PC-9 (cell line): Measurements from ENCODE around the gene CYBA.

ENCODE experiments used
- EZH2 ChIP-seq: fragments of 200-600 bp; sonication (generic); IDR thresholded peaks from 2 replicates; pipeline ENCODE4 v1.8.0; 2017; ENCODE audit warnings: antibody characterized with exemption, low read depth
- TF ChIP-seq, protein P1 (sequence below): fragments of 200-600 bp; sonication (generic); conservative IDR thresholded peaks from 2 replicates; pipeline ENCODE4 v1.6.1; 2017; ENCODE audit warnings: mixed run types, antibody characterized with exemption, mild to moderate bottlenecking, moderate library complexity

DNA sequence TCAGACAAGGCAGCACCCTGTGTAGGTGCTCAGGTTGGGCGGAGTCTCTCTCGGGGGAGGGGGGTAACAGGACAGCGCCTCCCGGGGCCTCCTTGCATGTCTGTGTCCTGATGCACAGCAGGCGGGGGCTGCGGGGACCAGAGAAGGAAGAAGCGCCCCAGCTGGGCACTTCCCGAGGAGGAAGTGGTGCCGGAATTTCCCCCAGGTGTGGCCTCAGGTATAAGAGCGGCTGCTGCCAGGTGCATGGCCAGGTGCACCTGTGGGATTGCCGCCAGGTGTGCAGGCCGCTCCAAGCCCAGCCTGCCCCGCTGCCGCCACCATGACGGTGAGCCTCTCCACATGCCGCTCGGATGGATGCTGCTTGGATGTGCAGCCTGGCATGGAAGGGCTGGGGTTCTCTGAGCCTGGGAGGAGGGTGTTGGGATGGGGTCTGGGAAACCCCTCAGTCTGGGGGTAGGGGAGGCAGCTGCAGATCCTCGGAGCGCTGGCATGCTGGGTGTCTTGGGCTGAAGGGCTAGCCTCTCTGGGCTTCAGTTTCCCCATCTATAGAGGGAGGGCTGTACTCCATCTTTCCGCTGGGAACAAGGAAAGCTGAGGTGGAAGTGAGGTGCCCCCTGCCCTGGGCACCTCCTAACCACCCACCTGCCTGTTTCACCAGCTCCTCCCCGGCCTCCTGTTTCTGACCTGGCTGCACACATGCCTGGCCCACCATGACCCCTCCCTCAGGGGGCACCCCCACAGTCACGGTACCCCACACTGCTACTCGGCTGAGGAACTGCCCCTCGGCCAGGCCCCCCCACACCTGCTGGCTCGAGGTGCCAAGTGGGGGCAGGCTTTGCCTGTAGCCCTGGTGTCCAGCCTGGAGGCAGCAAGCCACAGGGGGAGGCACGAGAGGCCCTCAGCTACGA, 12.3 kb downstream of the CYBA start, which contains the start of gene IL17C:
- TF ChIP-seq, protein P1, sequence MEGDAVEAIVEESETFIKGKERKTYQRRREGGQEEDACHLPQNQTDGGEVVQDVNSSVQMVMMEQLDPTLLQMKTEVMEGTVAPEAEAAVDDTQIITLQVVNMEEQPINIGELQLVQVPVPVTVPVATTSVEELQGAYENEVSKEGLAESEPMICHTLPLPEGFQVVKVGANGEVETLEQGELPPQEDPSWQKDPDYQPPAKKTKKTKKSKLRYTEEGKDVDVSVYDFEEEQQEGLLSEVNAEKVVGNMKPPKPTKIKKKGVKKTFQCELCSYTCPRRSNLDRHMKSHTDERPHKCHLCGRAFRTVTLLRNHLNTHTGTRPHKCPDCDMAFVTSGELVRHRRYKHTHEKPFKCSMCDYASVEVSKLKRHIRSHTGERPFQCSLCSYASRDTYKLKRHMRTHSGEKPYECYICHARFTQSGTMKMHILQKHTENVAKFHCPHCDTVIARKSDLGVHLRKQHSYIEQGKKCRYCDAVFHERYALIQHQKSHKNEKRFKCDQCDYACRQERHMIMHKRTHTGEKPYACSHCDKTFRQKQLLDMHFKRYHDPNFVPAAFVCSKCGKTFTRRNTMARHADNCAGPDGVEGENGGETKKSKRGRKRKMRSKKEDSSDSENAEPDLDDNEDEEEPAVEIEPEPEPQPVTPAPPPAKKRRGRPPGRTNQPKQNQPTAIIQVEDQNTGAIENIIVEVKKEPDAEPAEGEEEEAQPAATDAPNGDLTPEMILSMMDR, result no peak
- no peak for TF ChIP-seq EZH2
